ENCODE results near the gene NRTN.

NRTN gene

GRCh38 chr19:5817218-5817617 is 12.4 kb downstream of the NRTN start:
- no peak for DNase-seq

GRCh38 chr19:5818594-5818993 is 13.7 kb downstream of the NRTN start:
- no peak for DNase-seq

DNA sequence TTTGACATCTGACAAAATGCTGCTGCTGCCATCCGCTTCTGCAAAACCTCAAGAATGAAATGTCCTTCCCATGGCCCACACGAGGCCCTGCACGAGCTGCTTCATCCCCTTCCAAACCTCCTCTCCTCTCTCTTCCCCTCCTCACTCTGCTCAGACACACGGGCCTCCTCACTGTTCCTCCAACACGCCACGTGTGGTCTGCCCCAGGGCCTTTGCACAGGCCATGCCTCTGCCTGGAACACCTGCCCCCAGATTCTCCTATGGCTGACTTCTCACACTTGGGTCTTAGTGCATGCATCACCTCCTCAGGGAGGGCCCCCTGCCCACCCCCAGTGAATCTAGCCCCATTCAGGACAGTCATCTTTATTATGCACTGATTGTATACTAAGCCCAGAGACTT is 15.9 kb downstream of the NRTN start:
- no peak for DNase-seq

DNA sequence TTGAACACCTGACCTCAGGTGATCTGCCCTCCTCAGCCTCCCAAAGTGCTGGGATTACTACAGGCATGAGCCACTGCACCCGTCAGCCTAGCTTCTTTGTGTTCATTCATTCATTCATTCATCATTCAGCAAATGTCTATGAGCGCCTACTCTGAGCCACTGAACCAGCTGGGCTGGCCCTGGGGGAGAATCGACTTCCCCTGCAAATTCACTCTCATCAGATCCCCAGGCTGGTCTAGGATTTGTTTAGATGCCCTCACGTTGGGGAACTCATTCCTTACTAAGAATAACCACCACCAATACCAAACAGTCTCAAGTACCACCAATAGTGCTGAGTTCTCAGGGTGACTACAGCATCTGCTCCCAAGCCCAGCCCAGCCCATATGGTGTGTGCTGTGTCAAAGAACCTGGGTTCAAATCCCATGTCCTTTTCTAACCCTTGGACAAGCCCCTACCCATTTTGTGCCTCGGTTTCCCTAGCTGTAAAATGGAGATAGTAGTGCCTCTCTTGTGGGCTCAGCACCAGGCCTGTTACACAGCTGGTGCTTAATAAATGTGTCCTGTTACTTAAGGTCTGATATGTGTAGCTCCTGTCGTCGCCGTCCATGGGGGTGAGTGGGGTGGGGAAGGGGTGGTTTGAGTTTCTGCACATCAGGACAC is 16.8 kb downstream of the NRTN start:
- no peak for DNase-seq

DNA sequence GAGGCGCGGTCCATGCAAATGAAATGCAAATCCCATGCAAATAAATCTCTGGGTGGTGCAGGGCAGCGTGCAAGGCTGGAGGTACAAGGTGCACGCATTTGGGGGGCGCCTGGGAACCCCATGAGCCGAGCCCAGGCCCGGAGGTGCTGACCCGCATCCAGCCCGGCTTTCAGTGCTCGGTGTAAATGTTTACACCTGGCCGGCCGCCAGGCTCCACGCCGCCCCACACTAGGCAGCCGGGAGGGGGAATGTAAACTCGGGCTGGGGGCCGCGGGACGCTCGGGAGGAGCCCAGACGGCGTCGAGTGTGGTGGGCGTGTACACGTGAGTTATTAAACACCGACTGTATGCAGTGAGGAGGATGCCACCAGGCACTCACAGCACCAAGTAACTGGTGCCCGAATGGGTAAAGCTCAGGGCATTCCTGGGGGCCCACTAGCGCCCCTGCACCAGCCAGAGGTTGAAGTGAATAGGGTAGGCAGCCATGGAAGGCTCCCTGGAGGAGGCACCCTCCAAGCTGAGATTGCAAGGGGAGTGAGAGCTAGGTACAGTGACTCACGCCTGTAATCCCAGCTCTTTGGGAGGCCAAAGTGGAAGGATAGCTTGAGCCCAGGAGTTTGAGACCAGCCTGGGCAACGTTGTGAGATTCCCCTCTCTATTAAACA is 17.4 kb downstream of the NRTN start:
- DNase-seq = no peak

GRCh38 chr19:5823579-5824281 is 18.9 kb downstream of the NRTN start:
- no peak for DNase-seq

GRCh38 chr19:5824751-5825150 is 19.9 kb downstream of the NRTN start:
- no peak for DNase-seq

DNA sequence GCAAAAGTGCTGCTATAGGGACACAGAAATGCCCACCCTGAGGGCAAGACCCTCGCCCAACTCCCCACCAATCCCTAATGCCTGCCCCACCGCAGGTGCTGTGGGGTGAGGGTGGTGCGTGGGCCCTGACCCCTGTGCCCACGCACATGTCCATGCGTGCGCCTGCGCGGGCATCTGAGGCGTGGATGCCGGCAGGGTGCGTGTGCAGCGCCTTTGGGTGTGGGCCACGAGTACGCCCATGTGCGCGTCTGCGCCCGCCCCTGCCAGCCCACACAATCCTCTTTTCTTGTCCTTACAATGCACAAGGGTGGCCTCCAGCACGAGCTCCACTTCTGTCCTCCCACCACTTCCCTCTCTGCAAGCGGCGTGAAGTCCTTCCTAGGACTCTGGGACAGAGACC is 20.3 kb downstream of the NRTN start:
- DNase-seq = no peak

- DNase-seq = no peak
These were observed 21.9 kb downstream of the NRTN start for GRCh38 chr19:5826531-5827341.

GRCh38 chr19:5827342-5827890 is 22.5 kb downstream of the NRTN start:
- DNase-seq = no peak

GRCh38 chr19:5827891-5828660 is 23.2 kb downstream of the NRTN start:
- peak; percentile 69 for DNase-seq

- no peak for DNase-seq
These were observed 24.0 kb downstream of the NRTN start for GRCh38 chr19:5828661-5829566.

DNA sequence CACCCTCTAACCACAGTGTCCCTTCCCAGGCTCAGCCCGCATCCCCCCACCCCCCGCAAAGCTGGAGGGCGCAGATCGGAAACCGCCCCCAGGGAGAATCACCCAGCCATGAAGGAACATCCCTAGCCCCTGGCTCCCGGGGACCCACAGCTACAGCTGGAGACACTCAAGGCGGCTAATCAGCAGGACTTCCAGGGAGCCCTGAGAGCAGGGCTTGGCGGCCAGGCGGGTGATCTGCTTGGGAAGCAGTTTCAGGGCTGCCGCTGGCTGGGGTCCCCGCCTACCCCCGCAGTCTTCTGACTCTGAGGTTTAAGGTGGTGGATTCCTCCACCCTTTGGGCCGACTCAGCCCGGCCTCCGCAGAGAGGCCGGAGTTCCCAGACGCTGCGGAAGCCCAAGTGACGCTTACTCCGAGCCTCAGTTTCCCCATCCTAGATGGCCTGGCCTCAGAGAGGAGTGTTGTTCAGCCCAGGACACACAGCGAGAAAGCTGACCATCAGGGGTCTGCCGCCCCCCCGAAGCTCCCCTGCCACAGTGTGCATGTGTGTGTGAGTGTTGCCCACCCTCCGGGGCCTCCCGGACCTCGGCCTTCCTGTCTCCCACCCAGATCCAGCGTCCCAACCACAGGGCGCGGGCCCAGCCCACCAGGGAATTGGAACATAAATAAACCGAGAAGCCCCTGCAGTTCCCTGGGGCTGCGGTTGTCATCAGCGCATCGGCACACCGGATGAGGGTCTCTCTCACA is 24.9 kb downstream of the NRTN start:
- no peak for DNase-seq

DNA sequence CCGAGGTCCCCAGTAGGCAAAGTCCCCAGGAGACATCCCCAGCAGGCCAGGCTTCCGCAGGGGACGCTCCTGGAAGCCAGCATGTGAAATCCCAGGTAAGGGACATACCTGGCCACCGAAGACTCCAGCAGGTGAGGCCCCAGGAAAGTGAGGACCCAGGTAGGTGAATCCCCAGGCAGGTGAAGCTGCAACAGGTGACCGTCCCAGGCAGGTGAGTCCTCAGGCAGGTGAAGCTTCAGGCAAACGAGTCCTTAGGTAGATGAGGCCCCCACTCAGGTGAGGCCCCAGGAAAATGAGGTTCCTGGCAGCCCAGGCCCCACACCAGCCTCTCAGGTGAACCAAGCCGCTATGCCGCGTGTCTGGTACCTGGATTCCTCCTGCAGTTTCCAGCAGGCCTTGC is 26.3 kb downstream of the NRTN start:
- no peak for DNase-seq

- no peak for DNase-seq
These were observed 27.2 kb downstream of the NRTN start for GRCh38 chr19:5832061-5832460.

DNA sequence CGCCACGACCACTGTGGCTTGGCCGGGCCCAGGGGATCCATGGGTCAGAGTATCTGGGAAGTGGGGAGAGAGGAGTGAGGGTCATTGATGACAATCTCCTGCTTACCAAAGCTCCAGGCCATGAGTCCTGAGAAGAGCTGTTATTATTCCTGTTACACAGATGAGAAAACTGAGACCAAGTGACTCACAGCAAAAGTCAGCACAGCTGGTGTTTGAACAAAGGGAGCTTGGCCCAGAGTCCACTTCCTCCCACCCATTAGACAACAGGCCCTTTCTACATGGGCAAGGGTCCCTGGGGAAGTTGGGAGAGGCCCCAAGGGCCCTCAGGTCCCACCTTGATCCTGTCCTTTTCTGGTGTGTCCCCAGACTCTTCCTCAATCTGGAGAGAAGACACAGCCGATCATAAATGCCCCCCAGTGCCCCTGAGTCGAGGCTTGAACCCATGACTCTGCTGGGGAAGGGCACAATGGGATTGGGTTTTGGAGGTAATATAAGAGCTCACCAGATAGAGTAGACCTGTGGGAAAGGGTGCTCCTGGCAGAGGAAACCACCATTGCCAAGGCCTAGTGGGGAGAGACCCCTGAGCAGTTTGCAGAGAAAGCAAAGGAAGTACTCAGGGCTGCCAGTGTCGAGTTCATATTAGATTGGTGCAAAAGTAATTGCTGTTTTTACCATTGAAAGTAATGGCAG is 27.8 kb downstream of the NRTN start:
- DNase-seq = no peak

- no peak for DNase-seq
These were observed 33.0 kb downstream of the NRTN start for GRCh38 chr19:5837761-5838352.

GRCh38 chr19:5838353-5839064 is 33.6 kb downstream of the NRTN start:
- DNase-seq = no peak
